ENCODE data around the gene IL1RAPL1.

GRCh38 chrX:28591542-28591941 lies 4.3 kb downstream of the IL1RAPL1 start:
- TF ChIP-seq ZNF274 (IDR thresholded peaks at IDR 0.05; ENCODE audit: low read depth, low read length) (no peak), YY1 (IDR thresholded peaks at IDR 0.05; ENCODE audit: insufficient read depth, insufficient read length) (no peak), SUZ12 (IDR thresholded peaks at IDR 0.05; ENCODE audit: extremely low read depth, insufficient read depth, insufficient read length) (no peak)

Data from NT2/D1 (cell line).